ENCODE measurements around the gene TSPAN32.
A peak's percentile ranks its signal among the peaks of the same experiment; 100 is the strongest.

The TSPAN32 gene

GRCh38 chr11:2304506-2305139 is 2.8 kb downstream of the TSPAN32 start:
- DNase-seq (ENCODE audit: low spot score), result no peak

DNA sequence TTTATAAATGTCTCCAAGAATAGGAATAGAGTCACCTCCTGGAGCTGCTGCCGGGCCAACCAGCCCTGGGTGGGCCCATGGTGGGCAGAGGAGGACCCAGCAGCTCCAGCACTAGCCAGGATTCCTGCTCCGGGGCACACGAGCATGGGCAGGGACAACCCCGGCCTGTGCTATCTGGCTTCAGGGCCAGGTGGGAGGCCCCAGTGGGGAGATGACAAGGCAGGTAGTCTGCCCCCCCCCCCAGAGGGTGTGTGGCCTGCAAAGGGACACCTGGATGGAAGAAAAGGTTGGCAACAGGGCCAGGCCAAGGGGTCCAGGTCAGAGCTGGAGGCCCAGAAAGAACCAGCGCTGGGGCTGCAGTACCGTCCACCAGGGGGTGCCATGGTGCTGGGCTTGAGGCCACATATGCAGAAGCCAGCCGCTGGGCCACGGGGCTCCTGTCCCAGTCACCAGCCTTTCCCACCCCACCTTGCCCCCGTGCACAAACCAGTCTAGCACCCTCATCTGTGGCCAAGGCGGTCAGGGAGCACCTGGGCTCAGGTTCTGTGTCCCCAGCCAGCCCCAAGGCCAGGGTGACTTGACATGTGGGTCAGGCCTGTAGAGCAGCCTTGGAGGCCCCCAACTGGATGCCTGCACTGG is 3.4 kb downstream of the TSPAN32 start:
- peak; percentile 87 for DNase-seq (ENCODE audit: low spot score)

- DNase-seq (ENCODE audit: low spot score), result no peak
Observed at GRCh38 chr11:2305788-2306451, 4.1 kb downstream of the TSPAN32 start.

GRCh38 chr11:2306452-2306823 is 4.6 kb downstream of the TSPAN32 start:
- no peak for DNase-seq (ENCODE audit: low spot score)

- no peak for DNase-seq (ENCODE audit: low spot score)
Observed at GRCh38 chr11:2306877-2307500, 5.2 kb downstream of the TSPAN32 start.

DNA sequence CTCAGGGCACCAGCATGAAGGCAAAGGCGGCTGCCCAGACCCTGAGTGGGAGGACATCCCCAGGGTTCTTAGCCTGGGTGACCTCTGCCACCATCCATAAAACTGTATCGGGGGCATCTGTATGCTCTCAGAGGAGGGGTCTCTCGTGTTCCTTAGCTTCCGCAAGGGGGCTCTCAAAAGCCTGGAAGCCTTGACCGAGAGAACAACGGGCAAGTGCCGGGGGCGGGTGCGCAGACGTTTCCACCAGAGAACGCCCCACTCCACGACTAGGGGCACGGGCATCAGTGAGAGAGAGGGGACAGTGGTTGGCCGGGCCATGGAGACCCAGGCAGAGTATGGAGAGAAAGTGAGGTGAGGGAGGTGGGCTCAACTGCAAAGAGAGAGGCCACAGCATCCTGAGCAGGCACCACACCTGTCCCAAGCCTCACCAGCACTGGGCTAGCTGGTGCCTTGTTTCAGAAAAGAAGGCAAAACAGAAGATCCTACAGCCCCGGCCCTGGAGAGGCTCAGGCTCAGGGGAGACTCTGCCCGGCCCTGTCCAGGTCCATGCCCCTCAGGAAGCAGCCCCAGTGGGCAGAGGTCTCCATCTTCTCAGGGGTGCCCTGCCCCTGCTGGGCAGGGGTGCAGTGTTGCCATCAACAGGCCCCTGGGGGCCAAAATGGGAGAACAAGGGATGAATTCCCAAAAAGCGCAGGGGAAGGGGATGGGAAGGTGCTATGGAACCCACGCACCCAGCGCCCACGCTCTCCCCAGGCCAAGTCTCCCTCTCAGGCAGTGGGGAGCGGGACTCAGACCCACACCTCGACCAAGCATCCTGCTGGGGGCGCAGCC is 5.9 kb downstream of the TSPAN32 start:
- no peak for DNase-seq (ENCODE audit: low spot score)

DNA sequence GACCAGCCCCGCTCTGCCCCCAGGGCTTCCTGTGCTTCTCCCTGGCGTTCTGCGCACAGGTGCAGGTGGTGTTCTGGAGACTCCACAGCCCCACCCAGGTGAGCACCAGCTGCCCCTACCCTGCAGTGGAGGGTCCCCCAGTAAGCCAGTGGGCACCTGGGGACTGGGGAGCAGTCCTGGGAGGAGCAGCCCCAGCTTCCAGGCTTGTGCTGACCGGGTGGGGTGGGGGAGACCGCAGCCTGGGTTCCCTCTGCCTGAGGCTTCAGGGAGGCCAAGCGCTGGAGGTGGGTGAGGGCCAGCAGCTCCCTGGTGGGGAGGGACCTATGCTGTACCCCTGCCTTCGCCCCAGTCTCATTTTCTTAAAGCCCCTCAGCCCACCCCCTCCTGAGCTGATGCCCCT is 6.9 kb downstream of the TSPAN32 start:
- no peak for DNase-seq (ENCODE audit: low spot score)

GRCh38 chr11:2309251-2310072 is 7.6 kb downstream of the TSPAN32 start:
- DNase-seq (ENCODE audit: low spot score), result no peak

GRCh38 chr11:2310073-2310785 is 8.4 kb downstream of the TSPAN32 start:
- no peak for DNase-seq (ENCODE audit: low spot score)

DNA sequence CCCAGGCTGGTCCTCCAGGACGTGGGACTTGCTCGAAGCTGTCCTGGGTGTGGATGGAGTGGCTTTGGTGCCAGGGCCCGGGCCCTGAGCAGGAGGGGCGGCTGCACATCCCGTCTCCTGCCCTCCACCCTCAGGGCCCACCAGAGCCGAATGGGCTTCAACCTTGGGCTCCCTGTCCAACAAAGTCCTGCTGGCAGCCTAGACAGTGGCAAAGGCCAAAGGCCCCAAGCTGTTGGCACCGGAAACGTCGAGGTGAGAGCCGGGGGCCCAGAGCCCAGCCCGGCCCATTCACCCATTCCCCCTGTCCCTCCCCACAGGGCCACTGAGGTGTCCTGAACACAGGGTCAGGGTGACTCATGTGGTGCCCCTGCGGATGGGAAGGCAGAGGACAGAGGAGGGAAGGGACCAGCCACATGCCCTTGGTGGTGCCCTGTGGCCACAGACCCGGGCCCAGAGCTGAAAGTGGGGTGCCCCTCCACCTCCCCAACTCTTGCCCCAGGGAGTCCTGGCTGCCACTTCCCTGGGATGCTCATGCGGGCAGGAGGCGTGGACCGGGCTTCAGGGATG is 9.1 kb downstream of the TSPAN32 start:
- DNase-seq (ENCODE audit: low spot score), result no peak

DNA sequence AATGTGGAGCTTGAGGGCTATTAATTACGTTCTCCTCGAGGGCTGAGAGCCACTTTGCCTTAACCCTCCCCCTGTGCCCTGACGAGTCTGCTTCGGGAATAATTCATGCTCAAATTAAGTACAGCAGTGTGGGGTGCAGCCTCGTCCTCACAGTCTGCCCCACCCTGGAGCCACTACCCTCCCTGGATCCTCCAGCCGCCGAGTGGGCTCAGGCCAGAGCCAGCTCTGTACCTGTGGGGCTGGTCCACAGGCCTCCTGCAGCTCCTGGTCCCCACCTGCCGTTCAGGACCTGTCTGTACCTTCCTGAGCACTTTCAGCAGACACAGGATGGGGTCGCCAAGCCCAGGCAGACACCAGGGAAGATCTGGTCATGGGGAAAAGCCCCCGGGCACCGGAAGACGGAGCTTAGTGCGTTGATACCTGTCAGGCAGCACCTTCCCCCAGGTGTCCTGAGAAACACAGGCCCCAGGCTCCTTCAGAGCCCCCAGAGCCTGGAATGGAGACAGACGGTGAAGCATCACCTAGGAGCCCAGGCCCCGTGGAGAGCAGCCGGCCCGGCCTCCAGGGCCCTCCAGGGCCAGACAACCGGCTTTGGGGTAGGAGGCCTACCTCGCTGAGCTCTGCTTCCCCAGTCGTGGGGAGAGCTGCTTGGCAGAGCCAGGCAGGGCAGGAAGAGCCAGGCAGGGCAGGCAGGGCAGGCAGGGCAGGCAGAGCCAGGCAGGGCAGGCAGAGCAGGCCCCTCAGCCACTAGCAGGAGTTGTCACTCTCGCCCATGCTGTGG is 9.7 kb downstream of the TSPAN32 start:
- no peak for DNase-seq (ENCODE audit: low spot score)

DNA sequence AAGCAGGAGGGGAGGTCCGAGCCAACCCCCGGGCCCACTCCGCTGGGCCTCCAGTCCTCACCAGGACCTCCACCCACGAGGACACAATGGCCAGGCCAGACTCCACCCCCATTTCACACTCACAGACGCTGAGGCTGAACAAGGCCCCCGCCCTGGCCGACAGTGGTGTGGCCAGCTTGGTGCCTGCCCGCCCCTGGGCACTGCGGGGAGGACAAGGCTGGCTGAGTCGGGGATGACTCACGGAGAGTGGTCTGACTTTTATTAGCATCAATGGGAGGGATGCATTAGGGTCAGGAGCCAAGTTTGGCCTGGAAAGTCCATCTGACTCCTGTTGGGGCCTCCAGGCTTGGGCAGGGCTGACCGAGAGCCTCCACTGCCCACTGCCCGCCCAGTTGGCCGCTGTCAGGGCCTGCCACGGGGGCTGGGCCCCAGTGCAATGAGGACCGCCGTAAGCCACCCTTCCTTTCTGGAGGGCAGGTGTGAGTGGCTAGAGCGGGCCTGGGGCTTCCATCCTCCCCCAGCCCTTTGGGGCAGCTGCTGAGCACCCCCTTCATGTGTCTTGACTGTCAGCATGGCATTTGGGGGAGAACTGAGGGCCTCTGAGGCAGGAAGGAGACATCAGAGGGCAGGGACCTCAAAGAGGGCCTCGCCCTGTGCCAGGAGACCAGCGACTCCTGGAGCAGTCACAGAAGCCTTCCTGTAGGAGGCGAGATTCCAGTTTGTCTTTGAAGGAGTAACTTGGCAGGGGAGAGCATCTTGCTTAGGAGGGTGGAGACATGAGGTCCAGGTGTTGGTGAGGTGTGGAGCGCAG is 10.6 kb downstream of the TSPAN32 start:
- DNase-seq (ENCODE audit: low spot score), result no peak

DNA sequence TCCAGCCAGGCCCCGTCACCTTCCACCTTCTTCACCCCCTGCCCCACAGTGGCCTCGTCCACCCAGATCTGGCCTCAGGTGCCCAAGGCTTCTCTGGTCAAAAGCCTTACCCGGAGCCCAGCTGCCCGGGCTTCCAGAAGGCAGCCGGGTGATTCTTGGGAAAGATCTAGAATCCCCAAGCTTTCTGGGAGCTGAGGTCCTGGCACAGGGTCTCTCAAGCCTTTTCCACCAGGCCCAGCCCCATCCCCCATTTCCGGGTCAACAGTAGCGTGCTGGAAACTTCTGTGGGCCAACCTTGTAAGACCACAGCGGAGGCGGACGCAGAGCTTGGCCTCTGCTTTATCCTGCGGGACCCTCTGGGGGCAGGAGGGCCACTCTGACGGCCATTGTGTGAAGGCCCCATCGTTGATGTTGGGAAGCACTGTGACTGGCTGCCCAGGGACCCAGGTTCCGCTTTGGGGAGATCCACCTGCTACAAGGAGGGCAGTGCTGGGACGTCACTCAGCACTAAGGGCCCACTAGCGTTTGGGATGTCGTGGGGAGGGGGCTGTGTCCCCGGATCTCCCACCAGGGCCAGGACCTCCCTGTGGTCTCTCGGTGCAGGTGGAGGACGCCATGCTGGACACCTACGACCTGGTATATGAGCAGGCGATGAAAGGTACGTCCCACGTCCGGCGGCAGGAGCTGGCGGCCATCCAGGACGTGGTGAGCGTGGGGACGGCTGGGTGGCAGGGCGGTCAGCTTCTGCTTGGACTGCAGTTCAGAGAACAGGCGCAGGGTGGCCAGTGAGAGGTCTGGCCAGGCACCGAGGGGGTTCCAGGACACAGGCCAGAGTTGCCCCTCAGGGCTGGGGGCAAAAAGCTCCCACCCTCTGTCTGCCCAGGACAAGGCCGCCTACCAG is 11.5 kb downstream of the TSPAN32 start:
- no peak for DNase-seq (ENCODE audit: low spot score)

GRCh38 chr11:2314136-2314524 is 12.3 kb downstream of the TSPAN32 start:
- no peak for DNase-seq (ENCODE audit: low spot score)

- no peak for DNase-seq (ENCODE audit: low spot score)
Observed at GRCh38 chr11:2314525-2315394, 12.9 kb downstream of the TSPAN32 start.

DNA sequence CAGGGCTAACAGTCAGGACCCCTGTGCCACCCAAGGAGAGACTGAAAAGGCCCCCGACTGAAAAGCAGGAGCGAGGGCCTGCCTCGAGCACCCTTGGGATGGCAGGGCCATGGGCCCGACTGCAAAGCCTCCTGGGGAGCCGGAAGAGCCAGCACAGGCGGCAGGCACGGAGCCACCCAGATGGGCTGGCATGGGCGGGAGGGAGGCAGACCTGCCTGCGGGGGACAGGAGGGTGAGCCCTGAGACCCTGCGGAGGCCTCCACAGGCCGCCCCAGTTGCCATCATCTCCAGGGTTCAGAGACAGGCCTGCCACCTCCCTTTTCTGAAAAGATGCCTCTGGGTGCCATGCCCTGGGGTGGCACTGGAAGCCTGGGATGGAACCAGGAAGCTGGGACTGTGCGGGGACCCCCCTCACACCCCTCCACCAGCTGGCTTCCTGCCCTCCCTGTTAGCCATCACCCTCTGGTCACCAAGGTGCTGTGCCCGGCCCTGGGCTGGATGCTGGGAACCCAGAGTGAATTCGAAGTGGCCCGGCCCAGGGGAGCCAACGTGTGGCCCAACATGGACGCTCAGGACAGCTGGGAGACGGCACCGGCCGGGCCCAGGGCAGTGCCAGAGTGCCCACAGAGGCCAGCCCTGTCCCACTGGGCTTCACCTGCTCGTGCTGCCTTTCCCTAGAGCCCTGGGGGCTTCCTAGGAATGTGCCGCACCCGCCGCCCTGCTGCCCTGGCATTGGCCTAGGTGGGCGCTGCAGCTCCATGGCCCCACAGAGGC is 13.8 kb downstream of the TSPAN32 start:
- no peak for DNase-seq (ENCODE audit: low spot score)
